ENCODE data around the gene NME2. TPM values are rescaled to one million over a fixed set of nuclear protein-coding genes. Genes with fewer than 3 reads are reported as not detected.

The NME2 gene
- polyA plus RNA-seq, 1 donor from 2014 or later, result 127 TPM

- Histone ChIP-seq H2AFZ (ENCODE audit: low read depth, low read length) (no peak overlapping the region), H3K79me2 (replicated peaks; ENCODE audit: insufficient read depth, low read length) (peaks cover 31% of the 10 kb centered on the region), H3K4me2 (ENCODE audit: low read length) (no peak overlapping the region), H3K9me2 (ENCODE audit: insufficient read depth, low read length) (no peaks in the 10 kb centered on the region), H3K27me3 (ENCODE audit: insufficient read depth, low read depth, low read length) (no peaks in the 10 kb centered on the region), H3K4me3 (ENCODE audit: low read length) (peak overlapping the region; percentile 79), H3K36me3 (ENCODE audit: insufficient read depth, low read length) (no peaks in the 10 kb centered on the region), H3K9ac (ENCODE audit: low read length) (no peak overlapping the region), H4K20me1 (ENCODE audit: insufficient read depth) (no peaks in the 10 kb centered on the region), H3K9me3 (ENCODE audit: low read length) (no peaks in the 10 kb centered on the region), H3K27ac (ENCODE audit: low read length) (no peak overlapping the region), H3F3A (ENCODE audit: insufficient read depth, low read length, poor library complexity, severe bottlenecking) (no peaks in the 10 kb centered on the region)
- TF ChIP-seq MXI1 (conservative IDR thresholded peaks at IDR 0.05; ENCODE audit: poor library complexity, severe bottlenecking) (no peak), CTCF (IDR thresholded peaks at IDR 0.05; ENCODE audit: poor library complexity, severe bottlenecking) (no peak), EZH2 (IDR thresholded peaks at IDR 0.05; ENCODE audit: borderline replicate concordance, insufficient read depth, low read length, poor library complexity, severe bottlenecking) (no peak), REST (IDR thresholded peaks at IDR 0.05; ENCODE audit: borderline replicate concordance) (no peak), POLR2AphosphoS5 (IDR thresholded peaks at IDR 0.05) (no peak), EP300 (conservative IDR thresholded peaks at IDR 0.05; ENCODE audit: poor library complexity, severe bottlenecking) (no peak), TAF1 (IDR thresholded peaks at IDR 0.05; ENCODE audit: low read depth) (no peak), RAD21 (conservative IDR thresholded peaks at IDR 0.05) (no peak), SMC3 (conservative IDR thresholded peaks at IDR 0.05; ENCODE audit: poor library complexity) (no peak)
These were observed 10.8 kb upstream of the NME2 start for GRCh38 chr17:51155416-51155815.

GRCh38 chr17:51159604-51160003, 6.6 kb upstream of the NME2 start:
- H3F3A ChIP-seq (ENCODE audit: insufficient read depth, low read length, poor library complexity, severe bottlenecking), result no peaks in the 10 kb centered on the region
- TF ChIP-seq EP300 (conservative IDR thresholded peaks at IDR 0.05; ENCODE audit: poor library complexity, severe bottlenecking) (no peak), REST (IDR thresholded peaks at IDR 0.05; ENCODE audit: borderline replicate concordance) (no peak), RAD21 (conservative IDR thresholded peaks at IDR 0.05) (no peak), EZH2 (IDR thresholded peaks at IDR 0.05; ENCODE audit: borderline replicate concordance, insufficient read depth, low read length, poor library complexity, severe bottlenecking) (no peak), POLR2AphosphoS5 (IDR thresholded peaks at IDR 0.05) (no peak), TAF1 (IDR thresholded peaks at IDR 0.05; ENCODE audit: low read depth) (no peak), SMC3 (conservative IDR thresholded peaks at IDR 0.05; ENCODE audit: poor library complexity) (no peak)
- H3K4me3 ChIP-seq (ENCODE audit: low read length), result no peak overlapping the region
- peaks cover 27% of the 10 kb centered on the region for H3K79me2 ChIP-seq (replicated peaks; ENCODE audit: insufficient read depth, low read length)
- no peaks in the 10 kb centered on the region for H3K9me3 ChIP-seq (ENCODE audit: low read length)
- no peaks in the 10 kb centered on the region for H3K27me3 ChIP-seq (ENCODE audit: insufficient read depth, low read depth, low read length)
- H3K9ac ChIP-seq (ENCODE audit: low read length), result no peak overlapping the region
- H3K4me2 ChIP-seq (ENCODE audit: low read length), result no peak overlapping the region
- no peak overlapping the region for H3K27ac ChIP-seq (ENCODE audit: low read length)
- no peaks in the 10 kb centered on the region for H3K9me2 ChIP-seq (ENCODE audit: insufficient read depth, low read length)
- H2AFZ ChIP-seq (ENCODE audit: low read depth, low read length), result no peak overlapping the region
- H3K36me3 ChIP-seq (ENCODE audit: insufficient read depth, low read length), result no peaks in the 10 kb centered on the region
- no peaks in the 10 kb centered on the region for H4K20me1 ChIP-seq (ENCODE audit: insufficient read depth)

All from neural cell (in vitro differentiated cells).